Stromal cell of bone marrow (primary cell): ENCODE results near the gene ALG14.
"Not testable (repeated sequence)": the region's sequence is repeated elsewhere in the genome, so short reads cannot be mapped to it uniquely, and the experiment has no call there.

Source experiments
- DNase-seq: peaks from one replicate; pipeline ENCODE4 v3.0.0-alpha.2; 2012; ENCODE audit warnings: low read depth

Gene ALG14

DNA sequence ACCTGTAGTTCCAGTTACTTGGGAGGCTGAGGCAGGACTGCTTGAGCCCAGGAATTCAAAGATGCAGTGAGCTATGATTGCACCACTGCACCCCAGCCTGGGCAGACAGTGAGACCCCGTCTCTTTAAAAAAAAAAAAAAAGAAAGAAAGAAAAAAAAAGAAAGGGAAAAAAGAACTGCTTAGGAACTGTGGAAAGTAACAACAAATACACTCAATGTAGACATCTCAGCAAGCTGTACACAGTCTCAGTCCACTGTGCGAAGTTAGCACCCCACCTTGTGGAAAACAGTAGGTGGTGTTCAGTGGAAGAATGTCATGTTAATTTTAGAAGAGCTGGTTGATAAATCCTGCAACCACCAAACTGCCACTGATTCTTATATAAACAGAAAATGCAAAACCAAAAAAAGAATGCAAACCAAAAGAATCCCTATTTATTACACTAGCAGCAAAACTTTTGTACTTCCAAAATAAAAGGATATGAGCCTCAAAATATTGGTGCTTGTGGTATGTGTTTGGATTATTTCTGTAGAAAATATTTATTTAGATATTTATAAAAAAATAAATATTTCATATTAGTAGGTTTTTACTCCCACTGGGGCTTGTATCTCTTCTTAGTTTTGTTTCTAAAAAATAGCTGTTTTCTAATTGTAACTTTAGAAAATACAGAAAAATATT lies 31.1 kb downstream of the ALG14 start:
- peak; percentile 80 for DNase-seq

DNA sequence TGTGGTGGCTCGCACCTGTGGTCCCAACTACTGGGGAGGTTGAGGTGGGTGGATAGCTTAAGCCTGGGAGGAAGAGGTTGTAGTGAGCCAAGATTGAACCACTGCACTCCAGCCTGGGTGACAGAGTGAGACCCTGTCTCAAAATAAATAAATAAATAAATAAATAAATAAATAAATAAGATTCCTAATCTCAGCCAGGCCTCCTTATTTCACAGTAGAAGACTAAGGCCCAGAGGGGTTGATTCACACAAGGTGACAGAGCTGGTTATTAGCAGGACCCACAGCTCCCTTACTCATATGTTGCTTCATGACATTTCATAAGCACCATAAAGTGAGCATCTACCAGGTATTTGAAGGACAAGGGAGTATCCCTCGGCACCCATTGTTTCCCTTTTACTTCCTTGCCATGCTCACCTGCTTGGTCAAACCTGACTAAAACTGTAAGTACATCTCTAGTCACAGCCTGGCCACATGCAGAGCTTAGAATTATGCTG lies 32.7 kb downstream of the ALG14 start:
- DNase-seq: no peak

DNA sequence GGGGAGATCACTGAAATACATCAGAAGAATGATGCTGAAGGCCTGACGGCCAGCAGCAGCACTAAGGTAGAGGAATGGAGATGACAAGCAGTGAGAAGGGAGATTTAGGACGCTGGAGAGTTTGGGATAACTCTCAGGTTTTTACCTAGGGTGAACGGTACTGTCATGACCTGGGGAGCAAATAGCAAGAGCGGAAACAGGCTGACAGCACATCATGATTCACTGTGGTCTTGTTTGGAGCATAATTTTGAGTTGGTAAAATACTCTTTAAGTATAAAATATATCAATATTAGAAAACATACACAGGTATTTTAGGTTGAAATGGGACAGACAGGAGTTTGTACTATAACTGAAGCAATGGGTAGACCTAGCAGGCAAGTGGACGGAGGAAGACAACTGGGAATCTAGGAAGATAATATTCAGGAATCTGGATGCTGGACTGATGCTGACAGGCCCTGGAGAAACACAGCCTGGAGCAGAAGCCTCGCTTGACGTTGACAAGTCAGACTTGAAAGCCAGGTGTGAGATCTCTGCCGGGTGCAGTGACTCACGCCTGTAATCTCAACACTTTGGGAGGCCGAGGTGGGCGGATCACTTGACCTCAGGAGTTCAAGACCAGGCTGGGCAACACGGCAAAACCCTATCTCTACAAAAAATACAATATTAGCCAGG lies 33.3 kb downstream of the ALG14 start:
- DNase-seq: no peak

DNA sequence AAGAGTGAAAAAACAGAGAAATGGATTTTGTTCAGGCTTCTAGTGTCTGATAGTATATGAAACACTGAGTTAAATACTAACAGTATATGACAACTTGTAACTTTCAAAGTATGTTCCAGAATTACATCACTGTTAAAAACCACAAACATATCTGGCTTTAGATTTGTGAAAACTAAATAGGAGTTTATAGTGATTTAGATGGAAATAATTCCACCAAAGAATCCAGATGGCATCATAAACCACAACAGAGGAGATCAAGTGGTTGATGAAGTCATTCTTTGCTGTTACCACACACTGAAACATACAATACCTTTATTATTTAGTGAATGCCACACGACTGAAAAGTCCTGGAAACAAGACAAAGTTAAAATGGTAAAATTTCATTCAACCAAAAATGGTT lies 37.2 kb downstream of the ALG14 start:
- DNase-seq: peak; percentile 81

DNA sequence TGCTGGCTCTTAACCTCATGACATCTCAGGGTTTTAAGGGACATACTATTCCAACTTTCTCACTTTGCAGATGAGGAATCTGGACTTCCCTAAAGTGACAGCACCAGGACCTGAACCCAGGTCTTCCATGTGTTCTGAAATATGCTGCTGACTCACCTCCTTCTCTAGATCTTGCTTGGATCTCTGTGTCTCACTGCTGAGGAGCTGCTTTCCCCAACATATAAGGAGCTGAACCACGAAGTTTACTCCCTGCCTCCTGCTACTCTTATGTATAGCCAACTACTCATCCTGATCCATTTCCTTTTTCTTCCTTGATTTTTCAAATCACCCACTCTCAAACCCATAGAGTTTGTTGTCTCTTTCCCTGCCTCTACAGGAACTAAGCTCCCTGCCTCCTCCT lies 38.2 kb downstream of the ALG14 start:
- DNase-seq: no peak

DNA sequence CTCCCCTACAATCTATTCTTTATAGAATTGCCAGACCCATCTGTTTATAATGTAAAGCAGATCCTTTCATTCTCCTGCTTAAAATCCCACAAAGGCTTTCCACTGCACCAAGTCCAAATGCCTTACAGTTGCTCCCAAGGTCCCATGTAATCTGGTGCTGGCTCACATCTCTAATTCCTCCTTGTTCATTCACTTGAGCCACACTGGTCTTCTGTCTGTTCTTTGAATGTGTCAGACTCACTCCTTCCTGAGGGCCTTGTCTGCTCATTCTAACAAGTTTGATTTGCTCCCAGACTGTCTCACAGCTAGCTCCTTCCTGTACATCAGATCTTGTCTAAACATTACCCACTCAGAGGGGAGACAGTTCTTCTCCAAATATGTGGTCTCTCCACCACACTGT lies 38.9 kb downstream of the ALG14 start:
- DNase-seq: no peak

DNA sequence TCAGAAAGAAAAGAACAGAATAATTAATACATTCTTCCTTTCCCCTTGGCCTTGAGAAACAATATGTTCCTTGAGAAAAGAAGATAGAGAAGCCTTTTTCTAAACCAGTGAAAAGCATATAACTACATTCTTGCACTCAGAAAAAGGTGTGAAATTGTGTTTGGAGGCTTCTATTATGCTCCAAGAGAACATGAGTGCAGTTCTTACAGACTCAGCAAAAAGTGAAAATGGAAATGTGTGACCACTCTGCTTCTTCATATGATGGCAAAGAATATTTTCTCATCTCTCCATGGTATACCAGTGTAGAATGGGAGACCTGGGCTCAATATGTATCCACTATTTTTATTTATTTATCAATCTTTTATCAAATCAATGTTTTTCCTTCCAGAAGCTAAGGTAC lies 43.2 kb downstream of the ALG14 start:
- DNase-seq: no peak

DNA sequence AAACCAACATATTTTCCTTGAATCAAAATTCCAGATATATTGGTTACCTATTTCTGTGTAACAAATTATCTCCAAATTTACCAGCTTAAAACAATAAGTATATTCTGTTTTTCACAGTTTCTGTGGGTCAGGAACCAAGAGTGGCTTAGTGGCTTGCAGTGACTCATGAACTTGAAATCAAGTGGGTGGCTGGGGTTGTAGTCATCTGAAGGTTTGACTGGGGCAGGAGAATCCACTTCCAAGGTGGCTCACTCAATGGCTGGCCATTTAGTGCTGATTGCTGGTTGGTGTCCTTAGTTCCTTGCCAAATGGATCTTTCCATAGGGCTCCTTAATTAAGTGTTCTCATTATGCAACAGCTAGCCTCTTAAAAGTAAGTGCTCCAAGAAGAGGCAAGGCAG lies 43.8 kb downstream of the ALG14 start:
- DNase-seq: no peak

DNA sequence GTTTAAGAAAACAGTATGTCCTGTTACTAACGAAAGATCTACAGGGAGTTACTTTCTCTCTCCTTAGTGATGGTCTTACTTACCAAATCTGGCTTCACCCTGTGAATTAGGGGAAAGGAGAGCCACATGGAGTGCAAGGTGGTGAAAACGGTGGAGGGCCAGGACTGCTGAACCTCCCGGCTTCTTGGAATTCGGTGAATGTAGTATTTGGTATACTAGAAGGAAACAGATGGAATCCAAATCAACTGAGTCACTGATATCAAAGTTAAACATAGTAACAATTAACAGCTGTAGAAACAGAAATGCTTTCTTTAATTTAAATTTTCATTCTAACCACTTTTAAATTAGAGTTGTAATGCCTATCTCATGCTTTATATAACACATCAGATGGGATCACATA lies 45.7 kb downstream of the ALG14 start:
- DNase-seq: no peak

DNA sequence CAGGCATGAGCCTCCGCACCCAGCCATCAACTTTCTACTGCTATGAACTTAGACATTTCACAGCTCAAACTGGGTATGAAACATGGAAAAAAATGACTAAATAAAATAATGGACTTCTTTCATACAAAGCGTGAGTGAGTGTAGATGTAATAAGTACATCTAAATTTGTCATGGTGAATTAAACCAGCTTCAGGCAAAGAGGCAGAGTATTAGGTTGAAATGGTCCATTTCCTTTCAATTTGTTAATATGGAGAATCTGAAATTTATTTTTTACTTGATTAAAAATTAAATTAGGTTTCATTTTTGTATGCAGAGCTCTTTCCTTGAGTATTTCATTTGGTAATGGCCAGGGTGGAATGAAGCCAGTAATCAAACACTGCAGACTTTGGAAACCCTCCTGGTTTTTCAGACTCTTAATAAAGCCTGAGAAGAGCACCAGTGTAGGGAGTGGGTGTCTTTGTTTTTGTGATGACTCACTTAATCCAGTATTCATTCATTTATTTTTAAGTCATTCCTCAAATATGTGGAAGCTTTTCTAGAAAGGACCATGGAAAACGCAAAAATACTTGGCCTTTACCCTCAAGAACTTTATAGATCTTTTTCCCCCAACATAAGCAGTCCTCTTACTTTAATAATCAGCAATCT lies 49.2 kb downstream of the ALG14 start:
- peak; percentile 88 for DNase-seq

DNA sequence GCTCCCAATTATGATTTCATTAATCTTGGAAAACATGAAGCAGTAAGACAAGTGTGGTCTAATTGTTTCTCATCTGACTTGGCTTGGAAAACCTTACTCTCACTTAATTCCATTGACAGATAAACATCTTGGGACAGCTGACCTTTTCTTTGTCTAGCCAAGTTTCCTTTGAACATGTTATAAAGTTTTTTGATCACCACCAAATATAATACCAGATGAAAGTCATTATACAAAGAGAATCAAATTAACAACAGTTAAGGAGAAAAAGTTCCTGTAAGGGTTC lies 50.2 kb downstream of the ALG14 start:
- no peak for DNase-seq

DNA sequence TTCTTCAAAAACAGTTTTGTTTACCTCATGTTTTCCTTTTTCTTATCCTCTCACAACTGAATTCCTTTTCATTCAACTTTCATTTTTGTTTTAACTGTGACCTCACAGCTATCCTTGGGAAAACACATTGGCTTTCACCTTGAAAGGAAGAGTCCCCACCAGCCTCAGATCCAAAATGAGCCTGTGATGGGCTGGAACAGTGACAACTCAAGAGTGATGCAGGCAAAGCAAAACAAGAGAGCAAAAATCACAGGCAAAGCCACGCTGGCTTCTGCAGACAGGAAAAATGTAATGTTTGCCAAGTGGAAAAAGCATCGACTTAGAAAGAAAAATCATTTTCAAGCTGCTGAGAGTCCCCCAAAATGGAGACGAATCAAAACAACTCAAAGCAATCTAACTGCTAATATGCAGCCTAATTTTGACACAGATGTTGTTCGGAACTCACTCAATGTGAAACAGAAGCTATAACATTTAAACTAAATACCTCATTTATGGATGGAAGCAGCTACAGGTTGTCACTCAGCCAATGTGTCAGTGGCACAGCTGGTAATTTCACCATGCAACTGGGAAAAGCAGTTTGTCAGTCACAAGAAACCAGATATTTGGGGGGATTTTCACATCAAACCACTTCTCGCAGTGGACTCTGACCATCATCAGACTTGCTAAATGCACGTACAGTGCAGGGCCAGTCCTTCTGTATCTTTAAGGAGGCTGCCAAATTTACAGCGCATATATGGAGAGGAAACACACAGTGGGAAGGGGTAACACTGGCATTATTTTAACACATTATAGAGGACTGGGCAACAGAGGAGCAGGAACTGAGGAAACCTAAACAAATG lies 50.7 kb downstream of the ALG14 start:
- no peak for DNase-seq

DNA sequence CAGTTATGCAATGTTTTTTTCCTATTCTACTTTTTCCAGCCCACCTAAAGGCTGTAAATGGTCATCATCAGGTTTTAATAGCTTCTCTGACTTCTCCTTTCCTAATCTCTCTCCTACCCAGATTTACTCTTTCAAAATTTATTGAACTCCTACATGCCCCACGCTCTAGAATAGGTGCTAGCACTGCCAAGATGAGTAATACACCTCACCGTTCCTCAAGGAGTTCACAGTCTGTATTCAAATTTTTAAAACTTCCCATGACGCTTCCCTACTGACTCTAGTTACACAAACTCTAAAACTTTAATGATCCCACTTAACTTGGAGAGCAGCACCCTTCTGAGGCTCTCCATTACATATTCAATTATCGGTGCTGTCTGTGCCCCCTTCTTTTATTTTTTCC lies 51.6 kb downstream of the ALG14 start:
- no peak for DNase-seq

DNA sequence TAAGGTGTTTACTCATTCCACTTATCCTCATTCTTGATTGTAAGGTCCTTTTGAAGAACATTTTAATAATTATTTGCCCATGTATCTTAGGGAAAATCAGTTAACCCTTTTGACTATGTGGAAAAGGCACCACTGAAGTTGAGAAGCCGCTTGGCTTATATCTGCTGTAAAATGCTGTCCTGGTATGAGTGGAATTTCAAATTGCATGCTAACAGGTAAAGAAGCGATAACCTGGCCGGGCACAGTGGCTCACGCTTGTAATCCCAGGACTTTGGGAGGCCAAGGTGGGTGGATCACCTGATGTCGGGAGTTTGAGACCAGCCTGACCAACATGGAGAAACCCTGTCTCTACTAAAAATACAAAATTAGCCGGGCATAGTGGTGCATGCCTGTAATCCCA lies 53.3 kb downstream of the ALG14 start:
- DNase-seq: not testable (repeated sequence)

DNA sequence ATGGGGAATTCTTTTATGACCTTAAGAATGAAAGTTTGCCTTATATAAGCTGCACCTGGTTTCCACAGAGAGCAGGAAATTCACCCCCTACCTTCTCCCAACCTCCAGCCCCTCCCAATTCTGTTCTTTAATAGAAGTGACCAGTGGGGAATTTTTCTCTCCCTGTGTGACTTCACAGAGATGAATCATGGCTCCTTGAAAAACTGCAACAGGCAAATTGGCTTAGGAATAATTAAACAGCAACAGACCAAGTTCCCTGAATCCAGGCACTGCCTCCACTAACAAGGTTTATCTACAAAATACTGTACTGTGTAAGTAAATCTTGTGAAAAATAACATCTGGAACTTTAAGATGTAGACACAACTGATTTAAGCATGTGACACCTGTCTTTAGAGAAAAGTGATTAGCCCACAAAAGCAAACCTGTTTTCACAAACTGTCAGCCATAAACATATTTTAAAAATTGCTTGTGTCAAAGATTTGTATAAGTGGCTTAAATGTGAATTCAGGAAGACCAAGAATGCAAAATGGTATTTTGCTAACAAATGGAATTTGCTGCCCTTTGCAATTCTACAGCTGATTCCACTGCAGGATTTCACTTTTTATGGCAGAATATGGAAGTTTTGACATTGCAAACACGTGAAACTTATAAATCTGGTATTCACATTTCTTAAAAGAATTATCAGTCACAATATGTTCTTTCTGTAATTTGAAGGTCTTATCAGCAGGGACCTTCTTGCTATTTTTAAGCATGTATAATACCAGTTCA lies 54.0 kb downstream of the ALG14 start:
- DNase-seq: no peak

DNA sequence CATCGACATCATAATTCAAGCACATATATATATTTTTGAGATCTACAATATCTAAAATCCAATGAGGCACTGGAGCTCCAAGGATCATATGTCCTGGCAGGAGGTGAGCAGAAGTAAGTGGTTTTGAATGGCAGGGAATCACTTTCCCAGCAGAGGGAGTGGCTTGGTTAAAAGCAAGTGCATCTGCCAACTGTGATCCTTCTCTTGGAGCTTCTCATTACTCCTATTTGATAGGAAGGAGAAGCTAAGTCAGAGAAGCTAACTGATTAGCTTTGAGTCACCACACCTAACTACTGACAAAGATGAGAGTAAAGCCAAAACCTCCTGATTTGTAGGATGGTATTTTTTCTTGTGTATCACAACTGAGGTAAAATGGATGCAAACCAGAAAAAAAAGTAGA lies 55.0 kb downstream of the ALG14 start:
- no peak for DNase-seq

DNA sequence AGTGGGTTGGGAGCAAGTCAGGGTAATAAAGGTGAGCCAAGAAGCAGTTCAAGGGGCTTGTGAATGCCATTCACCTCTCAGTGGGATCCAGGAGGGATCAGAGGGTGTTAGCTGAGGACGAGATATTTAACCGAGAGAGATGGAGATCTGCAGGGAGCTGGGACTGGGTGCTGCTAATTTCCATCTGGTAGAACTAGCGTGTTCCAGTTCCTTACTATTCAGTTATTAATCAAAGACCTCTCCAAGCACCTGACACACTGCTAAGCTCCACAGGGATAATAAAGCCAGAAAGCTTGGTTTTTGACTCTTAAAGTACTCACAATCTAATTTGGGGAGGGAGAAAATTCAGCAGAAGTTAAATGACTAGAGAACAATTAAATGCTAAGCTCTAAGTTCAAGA lies 57.7 kb downstream of the ALG14 start:
- no peak for DNase-seq

DNA sequence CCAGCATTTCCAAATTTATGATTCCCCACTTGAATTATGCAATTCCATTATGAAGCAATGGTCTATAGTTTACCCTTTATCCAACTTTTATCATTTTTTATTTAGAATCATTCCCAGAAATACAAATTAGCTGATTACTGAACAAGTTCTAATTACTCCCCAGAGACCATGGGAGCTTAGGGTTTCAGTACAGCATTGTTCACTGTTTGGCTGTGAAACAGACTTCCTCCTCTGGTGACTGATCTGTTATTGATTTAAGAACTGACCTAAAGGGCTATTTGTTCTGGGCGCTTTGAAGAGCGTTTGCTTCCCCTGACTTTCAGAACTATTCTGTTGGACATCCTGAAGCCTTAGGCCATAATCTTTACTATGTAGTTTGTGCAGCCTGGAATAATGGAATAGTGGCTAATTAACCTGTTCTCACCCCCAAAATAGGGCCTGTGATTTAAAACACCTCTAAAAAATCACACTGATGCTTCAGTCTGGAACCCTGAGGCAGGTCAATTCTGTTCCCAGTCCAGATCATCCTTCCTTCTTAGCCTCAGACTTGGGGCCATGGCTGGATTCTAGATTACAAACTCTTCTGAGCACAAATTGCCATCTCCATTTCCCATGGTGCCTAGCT lies 58.7 kb downstream of the ALG14 start:
- peak; percentile 48 for DNase-seq

DNA sequence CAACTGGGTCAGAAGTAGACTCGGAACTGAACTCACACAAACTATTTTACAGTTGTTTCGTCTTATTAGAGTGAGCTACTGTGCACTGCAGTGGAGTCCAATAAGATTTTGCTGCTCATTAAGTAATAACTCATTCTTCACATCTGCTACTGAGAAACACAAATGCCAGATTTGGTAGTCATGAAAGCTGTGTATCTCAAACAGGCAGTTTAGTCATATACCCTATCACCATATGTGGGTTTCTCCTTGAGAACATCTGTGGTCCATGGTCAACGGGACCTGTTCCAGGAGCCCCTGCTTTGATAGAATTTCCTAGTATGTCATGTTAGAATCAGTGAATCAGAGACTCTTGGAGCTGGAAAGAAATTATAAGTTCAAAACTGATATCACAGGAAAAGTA lies 60.4 kb downstream of the ALG14 start:
- peak; percentile 35 for DNase-seq

DNA sequence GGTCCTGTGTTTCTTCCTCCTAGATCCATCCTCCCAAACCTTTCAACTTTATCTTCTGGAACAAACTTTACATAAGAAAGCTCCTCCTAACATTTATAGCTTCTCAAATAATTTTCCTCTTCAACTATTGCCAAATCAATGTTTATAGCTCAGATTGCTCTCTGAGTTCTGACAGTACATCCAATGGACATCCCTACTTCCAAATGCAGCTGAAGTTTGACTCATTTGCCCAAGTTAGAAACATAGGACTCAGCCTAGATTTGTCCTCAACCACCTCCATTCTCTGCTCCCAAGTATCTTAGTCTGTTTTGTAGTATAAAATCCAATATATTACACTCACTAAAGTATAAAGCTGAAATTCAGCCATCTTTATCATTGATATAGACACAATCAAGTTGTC lies 62.6 kb downstream of the ALG14 start:
- no peak for DNase-seq

DNA sequence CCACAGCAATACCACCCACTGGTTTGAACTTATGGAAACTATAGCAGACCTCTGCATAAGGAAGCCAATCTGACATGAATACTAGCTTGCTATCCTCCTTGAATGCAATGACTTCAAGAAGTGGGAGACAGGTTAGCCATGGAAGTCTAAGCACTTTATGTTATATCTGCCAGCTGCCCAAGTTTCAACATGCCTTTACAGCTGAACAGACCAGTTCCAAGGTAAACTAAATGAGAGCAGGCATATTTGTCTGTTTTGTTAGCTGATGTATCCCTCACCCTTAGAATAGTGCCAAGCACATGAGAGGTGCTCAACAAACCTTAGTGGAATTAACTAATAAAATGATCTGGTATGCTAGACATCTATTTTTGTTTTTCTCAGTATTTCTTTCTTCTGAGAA lies 65.1 kb downstream of the ALG14 start:
- no peak for DNase-seq

DNA sequence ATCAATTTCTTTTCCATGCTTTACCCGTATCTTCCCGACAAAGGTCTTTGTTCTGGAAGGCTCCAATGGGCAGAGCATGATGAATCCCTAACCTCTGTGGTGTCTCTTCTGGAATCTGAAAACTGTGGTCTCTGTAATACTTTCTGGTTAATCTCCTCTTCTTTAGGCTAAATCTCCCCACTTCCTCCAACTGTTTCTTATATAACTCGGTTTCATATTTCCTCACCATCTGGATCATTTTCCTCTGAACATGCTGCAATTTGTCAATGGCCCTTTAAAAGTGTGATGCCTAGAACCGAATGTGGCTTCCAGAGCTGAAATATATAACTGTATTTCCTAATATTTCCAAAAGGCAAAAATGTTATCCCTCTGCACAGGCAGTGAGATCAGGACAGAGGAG lies 66.1 kb downstream of the ALG14 start:
- no peak for DNase-seq
